GM18526 (cell line): Measurements from ENCODE around the gene LTC4S.

Source experiments
- POLR2A ChIP-seq: IDR thresholded peaks from 3 replicates; pipeline ENCODE4 v1.6.1; 2011; ENCODE audit not compliant: insufficient read length; ENCODE audit errors: extremely low read depth

The LTC4S gene

GRCh38 chr5:179799644-179799973, 5.8 kb downstream of the LTC4S start:
- no peak for TF ChIP-seq POLR2A

GRCh38 chr5:179800071-179800695, 6.4 kb downstream of the LTC4S start:
- no peak for TF ChIP-seq POLR2A

GRCh38 chr5:179800696-179801201, 7.0 kb downstream of the LTC4S start:
- no peak for TF ChIP-seq POLR2A

GRCh38 chr5:179801304-179802206, 7.8 kb downstream of the LTC4S start:
- no peak for TF ChIP-seq POLR2A

- TF ChIP-seq POLR2A = no peak
Observed at GRCh38 chr5:179802207-179802883, 8.6 kb downstream of the LTC4S start.

- no peak for TF ChIP-seq POLR2A
Observed at GRCh38 chr5:179802950-179803562, 9.3 kb downstream of the LTC4S start.

GRCh38 chr5:179803651-179804554, 10.1 kb downstream of the LTC4S start:
- no peak for TF ChIP-seq POLR2A

GRCh38 chr5:179804555-179804947, 10.8 kb downstream of the LTC4S start:
- TF ChIP-seq POLR2A = no peak

- TF ChIP-seq POLR2A = no peak
Observed at GRCh38 chr5:179805070-179805528, 11.3 kb downstream of the LTC4S start.

- TF ChIP-seq POLR2A = no peak
Observed at GRCh38 chr5:179805529-179806249, 11.9 kb downstream of the LTC4S start.

GRCh38 chr5:179806250-179807048, 12.7 kb downstream of the LTC4S start, which contains the start of gene MGAT4B:
Gene MGAT4B, minus strand, starts transcription at chr5:179806866. Its CDS starts 283 bp downstream, at chr5:179806583.
- peak; percentile 64 for TF ChIP-seq POLR2A

GRCh38 chr5:179812135-179812825, 18.5 kb downstream of the LTC4S start:
- no peak for TF ChIP-seq POLR2A
